RPMI8226 (cell line): ENCODE data around the gene PABPC1L.

ENCODE experiments used
- DNase-seq: peaks from one replicate; pipeline ENCODE4 v3.0.0-alpha.2; 2015

Gene PABPC1L

DNA sequence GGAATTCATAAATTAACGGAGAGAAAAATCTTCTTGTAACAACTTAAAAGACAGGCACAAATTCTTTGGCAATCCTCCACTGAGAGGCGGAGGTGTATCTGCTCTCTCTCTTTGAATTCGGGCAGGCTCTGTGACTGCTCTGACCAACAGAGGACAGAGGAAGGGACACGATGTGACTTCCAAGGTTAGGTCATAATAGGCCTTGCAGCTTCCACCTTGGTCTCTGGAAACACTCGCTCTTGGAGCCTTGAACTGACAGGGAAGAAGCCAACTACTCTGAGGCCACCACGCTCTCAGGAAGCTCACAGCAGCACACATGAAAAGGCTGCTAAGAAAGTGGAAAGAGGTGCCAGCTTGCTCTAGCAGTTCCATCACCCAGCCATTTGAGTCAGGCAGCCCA lies 35.4 kb downstream of the PABPC1L start:
- DNase-seq: no peak

GRCh38 chr20:44946271-44946852 lies 36.5 kb downstream of the PABPC1L start:
- no peak for DNase-seq

DNA sequence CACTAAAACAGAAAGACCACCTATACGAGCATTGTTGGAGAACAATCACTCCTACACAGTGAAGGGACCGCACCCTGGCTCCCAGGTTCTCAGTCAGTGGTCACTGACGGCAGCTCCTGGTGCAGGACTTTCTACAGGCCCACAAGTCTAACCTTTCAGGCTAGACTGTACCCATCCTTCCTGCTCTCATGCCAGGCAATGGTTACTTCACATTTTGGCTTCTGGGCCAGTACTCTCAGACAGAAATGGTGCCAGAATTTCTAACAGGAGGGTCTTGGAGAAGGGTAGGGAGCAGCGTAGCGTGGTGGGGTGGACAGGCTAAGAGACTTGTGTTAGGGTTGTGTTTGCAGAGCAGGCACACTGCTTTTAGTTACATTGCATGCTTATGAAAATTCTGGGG lies 38.2 kb downstream of the PABPC1L start:
- no peak for DNase-seq

- DNase-seq: no peak
Observed at GRCh38 chr20:44948513-44948912, 38.7 kb downstream of the PABPC1L start.

DNA sequence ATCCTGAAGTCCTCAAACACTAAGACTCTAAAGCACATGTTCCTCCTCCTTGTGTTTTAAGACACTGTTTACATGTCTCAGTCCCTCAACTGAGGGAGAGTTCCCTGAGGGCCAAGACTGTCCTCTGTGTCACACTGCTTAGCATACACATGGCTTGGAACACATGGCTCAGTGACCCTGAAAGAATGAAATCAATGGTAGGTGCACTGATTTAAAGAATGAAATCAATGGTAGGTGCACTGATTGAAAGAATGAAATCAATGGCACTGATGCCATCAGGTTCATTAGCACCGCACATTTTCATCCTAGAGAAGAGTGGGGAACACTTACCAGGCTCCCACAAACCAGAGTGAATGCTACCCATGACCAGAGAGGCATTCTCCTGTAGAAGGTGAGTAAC lies 40.5 kb downstream of the PABPC1L start:
- DNase-seq: no peak

- DNase-seq: no peak
Observed at GRCh38 chr20:44952731-44953130, 42.9 kb downstream of the PABPC1L start.

DNA sequence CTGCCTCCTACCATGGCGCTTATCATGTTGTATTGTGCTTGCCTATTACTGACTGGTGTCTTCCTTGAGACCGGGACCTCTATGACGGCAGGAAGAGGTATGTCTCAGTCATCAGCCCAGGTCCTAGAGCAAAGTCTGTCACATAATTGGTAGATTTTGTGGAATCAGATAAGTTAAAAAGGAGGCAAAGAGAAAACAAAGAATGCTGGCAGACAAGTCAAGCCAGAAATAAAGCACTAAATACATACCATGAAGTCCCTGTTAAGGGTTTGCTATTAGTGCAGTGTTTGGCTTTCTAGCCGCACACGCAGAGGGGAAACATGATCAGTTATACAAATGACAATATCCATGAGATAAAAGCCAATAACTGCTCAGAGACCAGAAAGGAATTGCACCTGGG lies 44.4 kb downstream of the PABPC1L start:
- DNase-seq: no peak

- DNase-seq: no peak
Observed at GRCh38 chr20:44955270-44955669, 45.4 kb downstream of the PABPC1L start.

DNA sequence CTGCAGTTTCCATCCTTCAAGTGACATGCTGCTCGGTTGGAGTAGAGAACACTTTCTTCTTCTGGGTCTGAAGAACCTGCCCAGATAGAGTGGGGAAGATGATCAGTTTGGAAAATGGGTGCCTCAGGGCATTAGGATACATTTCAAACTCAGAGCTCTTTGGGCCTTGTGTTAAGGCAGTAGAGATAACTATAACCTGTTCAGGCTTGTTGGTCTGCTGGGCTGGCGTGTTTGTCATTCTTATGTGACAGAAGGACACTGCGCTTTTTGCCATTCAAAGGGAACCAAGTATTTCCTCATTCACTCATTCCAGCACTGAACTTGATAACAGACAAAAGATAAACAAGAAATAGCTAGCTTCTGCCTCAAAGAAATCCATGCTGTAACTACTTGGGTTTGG lies 46.5 kb downstream of the PABPC1L start:
- DNase-seq: no peak

DNA sequence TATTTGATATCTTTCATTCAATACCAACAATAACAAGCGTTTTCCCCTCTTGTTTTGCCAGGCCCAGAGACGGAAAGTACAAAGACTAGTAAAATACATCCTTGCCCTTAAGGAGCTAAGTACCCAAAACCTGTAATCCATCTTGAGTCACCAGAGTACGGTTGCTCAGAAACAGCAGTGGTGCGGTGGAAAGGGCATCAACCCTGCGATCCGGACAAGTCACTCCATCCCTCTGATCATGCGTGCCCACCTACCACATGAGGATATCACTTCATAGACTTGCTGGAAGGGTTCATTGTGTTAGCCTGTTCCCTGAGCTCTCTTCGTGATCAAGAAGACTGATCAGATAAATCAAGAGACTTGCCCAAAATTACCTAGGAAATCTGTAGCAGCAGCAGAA lies 48.4 kb downstream of the PABPC1L start:
- DNase-seq: no peak

- DNase-seq: peak; percentile 14
Observed at GRCh38 chr20:44959082-44959637, 49.3 kb downstream of the PABPC1L start.

- peak; percentile 55 for DNase-seq
Observed at GRCh38 chr20:44959638-44960102, 49.8 kb downstream of the PABPC1L start.

DNA sequence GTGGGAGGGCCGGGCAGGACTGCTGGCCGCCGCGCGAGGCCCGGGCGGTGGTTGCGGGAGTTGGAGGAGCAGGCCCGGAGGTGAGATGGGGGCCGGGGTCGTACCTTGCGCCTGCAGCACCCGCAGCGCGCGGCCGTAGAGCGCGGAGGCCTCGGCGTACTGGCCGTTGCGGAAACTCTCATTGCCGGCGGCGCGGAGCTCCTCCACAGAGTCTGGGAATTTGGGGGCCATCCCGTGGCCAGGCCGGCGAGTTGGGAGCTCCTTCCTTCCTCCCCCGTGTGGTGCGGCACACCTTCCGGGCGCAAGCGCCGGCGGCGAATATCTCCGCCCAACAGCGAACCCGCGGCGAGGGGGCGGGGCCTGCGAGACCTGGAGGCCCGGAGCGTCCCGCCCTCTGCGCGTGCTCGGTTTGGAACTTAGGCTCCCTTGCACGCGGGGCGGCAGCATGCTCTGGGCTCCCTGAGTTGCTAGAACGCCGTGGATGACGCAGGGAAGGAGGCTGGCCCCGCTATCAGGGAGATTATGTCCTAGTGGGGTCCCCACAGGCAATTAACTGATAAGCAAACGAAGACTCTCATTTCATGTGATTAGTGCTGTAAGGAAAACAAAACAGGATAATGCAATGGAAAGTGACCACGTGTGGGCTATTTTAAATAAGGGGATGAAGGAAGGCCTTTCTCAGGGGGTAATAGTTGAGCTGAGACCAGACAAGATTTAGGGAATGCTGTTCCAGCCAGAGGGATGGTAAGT lies 50.4 kb downstream of the PABPC1L start, which contains the start of gene TOMM34:
Gene TOMM34, minus strand, starts transcription at position 295 of the 750 bp plus-strand sequence. Its CDS starts 64 bp downstream, at position 231.
- peak; percentile 98 for DNase-seq

DNA sequence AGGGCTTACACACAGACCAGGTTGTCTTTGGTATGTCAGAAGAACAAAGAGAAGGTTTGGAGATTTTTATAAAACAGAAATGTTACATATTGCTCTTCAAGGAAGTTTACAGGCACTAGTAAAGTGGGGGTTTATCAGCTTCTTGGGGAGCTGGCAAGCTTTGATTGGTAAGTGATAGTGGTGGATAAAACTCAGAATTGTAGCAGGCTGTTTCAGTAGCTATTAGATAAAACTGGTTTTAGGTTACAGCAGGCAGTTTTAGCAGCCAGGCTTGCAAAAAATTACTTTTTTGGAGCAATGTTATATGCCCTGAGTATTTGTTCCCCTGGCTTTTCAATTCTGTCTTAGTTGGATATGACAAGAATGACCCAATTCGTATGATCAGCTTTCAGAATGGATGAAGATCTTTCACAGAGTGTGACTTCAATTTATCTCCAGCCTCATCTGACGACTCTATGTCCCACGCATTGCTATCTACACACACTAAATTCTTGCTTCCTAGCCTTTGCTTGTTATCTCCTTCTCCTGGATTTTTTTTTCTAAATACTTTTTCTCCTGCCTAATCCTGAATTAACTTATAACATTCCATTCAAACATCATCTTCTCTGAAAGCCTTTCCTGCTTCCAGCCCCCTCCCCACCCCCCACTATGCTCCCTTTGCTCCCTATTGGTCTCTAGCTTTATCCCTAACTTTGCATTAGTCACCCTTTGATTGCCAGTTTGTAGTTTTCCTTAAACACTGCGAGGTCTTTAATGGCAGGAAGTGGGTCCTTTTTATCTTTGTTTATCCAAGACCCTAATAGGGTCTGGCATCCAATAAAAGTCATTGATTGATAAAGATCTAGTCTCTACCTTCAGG lies 51.4 kb downstream of the PABPC1L start:
- no peak for DNase-seq

GRCh38 chr20:44961870-44962267 lies 52.0 kb downstream of the PABPC1L start:
- DNase-seq: no peak

DNA sequence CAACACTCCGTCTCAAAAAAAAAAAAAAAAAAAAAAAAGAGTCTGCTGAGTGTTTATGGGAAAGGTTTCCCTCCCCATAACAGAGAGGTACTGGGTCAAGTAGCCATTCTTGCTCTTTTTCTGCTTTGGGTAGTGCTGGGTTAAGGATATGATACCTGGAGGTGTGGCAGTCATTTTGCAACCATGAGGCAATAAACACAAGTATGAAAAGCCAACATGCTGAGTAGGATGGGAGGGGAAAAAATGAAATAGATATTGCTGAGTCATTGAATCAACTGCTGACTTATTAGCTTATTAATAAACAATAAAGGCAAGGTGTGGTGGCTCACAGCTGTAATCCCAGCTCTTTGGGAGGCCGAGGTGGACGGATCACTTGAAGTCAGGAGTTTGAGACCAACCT lies 52.6 kb downstream of the PABPC1L start:
- no peak for DNase-seq

GRCh38 chr20:44963325-44964215 lies 53.7 kb downstream of the PABPC1L start:
- DNase-seq: no peak

DNA sequence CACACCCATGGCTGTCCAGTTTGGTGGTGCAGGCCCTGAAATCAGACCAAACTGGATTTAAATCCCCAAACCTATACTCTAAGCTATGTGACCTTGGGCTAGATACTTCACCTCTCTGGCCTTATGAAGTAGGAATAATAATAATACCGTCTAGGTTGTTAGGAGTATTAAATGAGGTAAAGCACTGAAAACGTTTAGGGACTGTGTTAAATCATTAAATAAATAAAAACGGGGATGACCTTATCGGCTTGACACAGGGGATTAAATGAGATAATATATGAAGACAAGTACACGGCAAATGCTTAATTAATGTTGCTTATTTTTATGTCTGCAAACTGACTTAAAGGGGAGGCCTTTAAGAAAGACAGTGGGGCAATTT lies 55.8 kb downstream of the PABPC1L start:
- DNase-seq: no peak

DNA sequence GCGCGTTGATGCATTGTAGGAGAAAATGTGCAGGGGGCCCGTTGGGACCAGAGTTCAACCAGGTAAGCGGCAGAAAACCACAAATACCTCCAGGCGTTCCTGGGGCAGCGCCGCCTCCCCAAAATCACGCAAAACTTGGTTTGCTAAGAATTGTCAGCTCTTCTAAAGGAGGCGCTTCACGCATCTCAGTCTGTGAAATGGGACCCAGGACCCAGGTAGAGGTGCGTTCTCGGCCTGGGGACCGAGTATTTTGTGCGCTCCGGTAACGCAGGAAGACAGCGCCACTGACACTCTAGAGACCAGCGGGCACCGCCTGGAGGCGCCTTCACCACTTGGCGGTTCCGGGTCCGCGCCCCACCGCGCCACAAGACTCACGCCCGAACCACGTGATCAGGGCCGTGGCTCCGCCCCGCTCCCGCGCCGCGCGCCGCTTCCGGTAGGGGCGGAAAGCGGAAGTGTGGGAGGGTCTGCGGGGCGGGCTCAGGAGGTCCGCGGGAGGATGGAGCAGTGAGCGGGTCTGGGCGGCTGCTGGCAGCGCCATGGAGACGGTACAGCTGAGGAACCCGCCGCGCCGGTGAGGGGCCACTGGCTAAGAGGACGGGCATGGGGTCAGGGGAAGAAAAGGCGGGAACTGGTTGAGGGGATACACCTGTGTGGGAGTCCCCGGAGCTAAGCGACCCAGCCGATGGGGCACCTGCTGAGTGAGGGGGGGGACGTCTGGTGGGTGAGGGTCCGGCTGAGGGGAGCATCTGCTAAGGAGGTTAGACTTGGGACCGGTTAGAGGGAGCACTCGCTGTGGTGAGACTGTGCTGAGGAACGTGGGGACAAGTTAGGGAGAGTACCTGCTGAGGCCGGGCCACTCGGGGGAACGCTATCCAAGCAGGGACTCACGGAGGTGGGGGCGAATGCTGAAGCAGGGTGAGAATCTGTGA lies 56.4 kb downstream of the PABPC1L start, which contains the start of gene STK4:
Gene STK4, plus strand, starts transcription at position 483 of the 932 bp plus-strand sequence. Its CDS starts 57 bp downstream, at position 540.
- peak; percentile 97 for DNase-seq

DNA sequence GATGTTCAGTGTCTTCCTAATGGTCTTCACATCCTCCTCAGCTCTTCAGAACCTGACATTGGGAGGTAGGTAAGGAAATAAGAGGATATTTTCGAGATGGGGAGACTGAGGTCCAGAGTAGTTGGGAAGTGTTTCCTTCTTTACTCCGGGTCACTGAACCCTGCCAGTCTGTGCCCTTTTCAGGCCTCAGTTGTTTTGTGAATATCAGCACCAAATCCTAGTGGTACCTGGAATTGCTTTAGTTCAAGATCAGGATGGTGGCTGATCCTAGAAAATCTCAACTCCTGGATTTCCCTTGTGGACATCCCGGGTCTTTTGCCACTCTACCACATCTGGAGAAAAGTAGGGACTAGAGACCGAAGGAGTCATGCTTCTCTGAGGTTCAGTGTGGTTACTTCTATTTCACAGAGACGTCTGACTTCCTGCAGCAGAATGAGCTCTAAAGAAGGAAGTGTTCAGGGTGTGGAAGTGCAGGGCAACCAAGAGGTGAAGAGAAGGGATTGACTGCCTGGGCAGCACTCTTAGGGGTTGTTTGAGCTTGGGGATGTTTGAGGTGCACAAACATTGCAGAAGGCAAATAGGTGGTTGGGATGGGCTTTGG lies 57.4 kb downstream of the PABPC1L start:
- peak; percentile 69 for DNase-seq
